T-cell (primary cell): ENCODE measurements around the gene RTBDN. TPM values are rescaled to one million over a fixed set of nuclear protein-coding genes. Genes with fewer than 3 reads are reported as not detected.

ENCODE experiments used
- ATAC-seq, 4 experiments: fragments of 200-7000 bp in 3 of 4; fragments of 150-1000 bp in 1 of 4; cut with Tn5 transposase; replicated peaks in 1 of 4; 1 replicate in 3 of 4; 2 replicates in 1 of 4; pipeline ENCODE4 v1.10.0; 2021; ENCODE audit warnings: moderate library complexity in 3 of 4, mild to moderate bottlenecking in 2 of 4, moderate number of reproducible peaks in 1 of 4
- CTCF ChIA-PET, 2 donors: fragments of 300-600 bp; sonication (Branson Sonifier 250); formaldehyde crosslinking; loops; one replicate each; lab custom pipeline; 2022; ENCODE audit warnings: antibody characterized with exemption in 2 of 2; lab: Charles Lee
- POLR2A ChIA-PET, 2 donors: fragments of 300-600 bp; sonication (Branson Sonifier 250); formaldehyde crosslinking; loops; one replicate each; lab custom pipeline; 2022; ENCODE audit warnings: antibody characterized with exemption in 2 of 2; lab: Charles Lee
- DNase-seq, 35 experiments: peaks; one replicate each; pipeline versions ENCODE4 v3.0.0 to v3.0.0-alpha.2; 2013 to 2023
- H3K27ac ChIP-seq: one replicate; pipeline ENCODE4 v1.5.1; 2013; ENCODE audit warnings: low read length
- H3K27me3 ChIP-seq, 2 experiments: replicated peaks in 1 of 2; 1 replicate in 1 of 2; 2 replicates in 1 of 2; pipeline versions ENCODE4 v1.6.1 to v1.7.0; 2013; ENCODE audit warnings: low read length in 1 of 2, mixed read lengths in 1 of 2; ENCODE audit not compliant: control insufficient read depth in 2 of 2, insufficient read depth in 2 of 2; ENCODE audit errors: extremely low read depth in 1 of 2
- H3K36me3 ChIP-seq, 2 donors: 1 replicate in 1 of 2; 2 replicates in 1 of 2; pipeline versions ENCODE4 v1.6.1 to v1.7.0; 2013; ENCODE audit warnings: low read length in 1 of 2; ENCODE audit not compliant: control insufficient read depth in 2 of 2, insufficient read depth in 1 of 2; ENCODE audit errors: extremely low read depth in 1 of 2
- H3K4me1 ChIP-seq, 2 experiments: 1 replicate in 1 of 2; 2 replicates in 1 of 2; pipeline versions ENCODE4 v1.6.1 to v1.7.0; 2013; ENCODE audit warnings: low read length in 2 of 2, mixed read lengths in 1 of 2; ENCODE audit not compliant: insufficient read depth in 2 of 2, control insufficient read depth in 1 of 2; ENCODE audit errors: extremely low read depth in 1 of 2
- H3K4me3 ChIP-seq, 2 donors: 1 replicate in 1 of 2; 2 replicates in 1 of 2; pipeline versions ENCODE4 v1.5.1 to v1.7.0; 2013; ENCODE audit warnings: mild to moderate bottlenecking in 2 of 2, low read length in 1 of 2, moderate library complexity in 1 of 2; ENCODE audit not compliant: control insufficient read depth in 1 of 2; ENCODE audit errors: extremely low read depth in 1 of 2
- H3K9me3 ChIP-seq: 2 replicates; pipeline ENCODE4 v1.7.0; 2013
- H3K27ac Mint-ChIP-seq, 2 donors: one replicate each; pipeline ENCODE4 v1.8.0; 2020 to 2021; ENCODE audit warnings: mild to moderate bottlenecking in 2 of 2, mixed read lengths in 2 of 2
- H3K27me3 Mint-ChIP-seq, 2 donors: one replicate each; pipeline ENCODE4 v1.8.0; 2021 to 2022; ENCODE audit warnings: mixed read lengths in 2 of 2
- H3K36me3 Mint-ChIP-seq: one replicate; pipeline ENCODE4 v1.8.0; 2021; ENCODE audit warnings: mixed read lengths
- H3K4me1 Mint-ChIP-seq, 3 donors: one replicate each; pipeline ENCODE4 v1.8.0; 2020 to 2022; ENCODE audit warnings: mixed read lengths in 3 of 3, mild to moderate bottlenecking in 1 of 3
- H3K4me3 Mint-ChIP-seq, 3 donors: one replicate each; pipeline ENCODE4 v1.8.0; 2020 to 2022; ENCODE audit warnings: mild to moderate bottlenecking in 3 of 3, mixed read lengths in 3 of 3, moderate library complexity in 3 of 3
- H3K9me3 Mint-ChIP-seq, 3 donors: one replicate each; pipeline ENCODE4 v1.8.0; 2020 to 2022; ENCODE audit warnings: mixed read lengths in 3 of 3
- WGBS: methylation state at CpG from one replicate; pipeline ENCODE4 v1.1.5; 2013; ENCODE audit warnings: missing lambda C conversion rate; ENCODE audit not compliant: insufficient coverage; 5-methylcytosine and 5-hydroxymethylcytosine counted together
- total RNA-seq, 35 experiments: library from RNA in 6 of 35; stranded (reverse) in 6 of 35; fragments of 120-200 nt in 1 of 35; gene quantifications; one replicate each; pipeline versions ENCODE4 v1.2.1 to v1.2.4 and lab custom pipeline; 2013 to 2026

RTBDN gene
- total RNA-seq = not detected
- total RNA-seq (2013) = not detected
- 0 to 0.06 (median 0) reads per million in 29 experiments for total RNA-seq (lab: John Stamatoyannopoulos, UW)

GRCh38 chr19:12834566-12834943, at the start of gene RTBDN:
TSS of gene RTBDN (minus strand) at chr19:12834579. CDS start at chr19:12829979, 4,600 bp downstream.
- ATAC-seq (no peak), DNase-seq (no peak)
- H3K27me3 ChIP-seq = peaks cover 32 to 93% of the 10 kb centered on the region in 2 experiments
- H3K4me3 Mint-ChIP-seq = peak within 1 kb of the TSS; percentile 49 to 64 (median 50)
- H3K27ac Mint-ChIP-seq = peak within 1 kb of the TSS in 1 of 2 donors; percentile 57
- no peaks in the 10 kb centered on the region for H3K9me3 ChIP-seq
- H3K4me3 ChIP-seq = peak within 1 kb of the TSS in 1 of 2 donors; percentile 38
- no peaks in the 10 kb centered on the region for H3K36me3 Mint-ChIP-seq
- H3K27me3 Mint-ChIP-seq = peaks cover 71 to 75% of the 10 kb centered on the region in 2 donors
- H3K9me3 Mint-ChIP-seq = peaks cover 0 to 11% (median 0%) of the 10 kb centered on the region in 3 donors
- peaks cover 27 to 39% (median 34%) of the 10 kb centered on the region in 3 donors for H3K4me1 Mint-ChIP-seq
- H3K36me3 ChIP-seq = no peaks in the 10 kb centered on the region
- ChIA-PET POLR2A (no interaction called here), CTCF (interaction anchor here in 1 of 2 donors (0.5 kb wide), 1 partner anchor 67 kb away, joined by 3 read pairs; no protein-coding TSS in a partner anchor)
- 20% methylated on average over 18 of the region's 20 CpGs for WGBS
- peaks cover 7 to 46% of the 10 kb centered on the region in 2 experiments for H3K4me1 ChIP-seq
- H3K27ac ChIP-seq = no peak within 1 kb of the TSS

- H3K4me1 Mint-ChIP-seq = peaks cover 32 to 39% (median 33%) of the 10 kb centered on the region in 3 donors
- H3K4me3 Mint-ChIP-seq = peak overlapping the region; percentile 68 to 86 (median 74)
These were observed 48.2 kb upstream of the RTBDN start for GRCh38 chr19:12882589-12882988.

GRCh38 chr19:12881172-12881808, 46.9 kb upstream of the RTBDN start, which contains the start of gene DNASE2:
TSS of gene DNASE2 (minus strand) at chr19:12881449. CDS start at chr19:12881375, 74 bp downstream.
- ATAC-seq = peak; percentile 74 to 78 (median 74)

More at GRCh38 chr19:12882589-12882988, 48.2 kb upstream of the RTBDN start:
- no peak for DNase-seq
- ChIA-PET CTCF (interaction anchor here (0.6 to 1.2 kb wide), 2 partner anchors 9 to 79 kb away, joined by 3 to 12 read pairs; no protein-coding TSS in a partner anchor), POLR2A (interaction anchor here (0.6 to 0.8 kb wide), 2 partner anchors 8 to 9 kb away, joined by 4 to 5 read pairs; partner anchors contain the start of gene GCDH (in 1 of the 2))
- Histone ChIP-seq H3K4me1 (peaks cover 3 to 42% of the 10 kb centered on the region in 2 experiments), H3K27me3 (peaks cover 0 to 8% of the 10 kb centered on the region in 2 experiments), H3K27ac (no peak overlapping the region), H3K4me3 (no peak overlapping the region), H3K9me3 (no peaks in the 10 kb centered on the region), H3K36me3 (peaks cover 10 to 12% of the 10 kb centered on the region in 2 donors)
- peaks cover 8% of the 10 kb centered on the region for H3K36me3 Mint-ChIP-seq
- no peak for ATAC-seq
- WGBS = 100% methylated on average over 1 of the region's 3 CpGs
- peaks cover 0 to 2% of the 10 kb centered on the region in 2 donors for H3K27me3 Mint-ChIP-seq
- no peaks in the 10 kb centered on the region for H3K9me3 Mint-ChIP-seq
- peak overlapping the region; percentile 63 to 82 for H3K27ac Mint-ChIP-seq

GRCh38 chr19:12880551-12881171, 46.3 kb upstream of the RTBDN start:
- ATAC-seq (peak; percentile 1 to 14 (median 10)), DNase-seq (peak in 1 of 35 experiments; percentile 24)
- Mint-ChIP-seq H3K4me1 (peaks cover 27 to 35% (median 29%) of the 10 kb centered on the region in 3 donors), H3K4me3 (peak overlapping the region; percentile 74 to 90 (median 86)), H3K27ac (peak overlapping the region; percentile 30 to 84), H3K36me3 (peaks cover 14% of the 10 kb centered on the region), H3K9me3 (no peaks in the 10 kb centered on the region), H3K27me3 (peaks cover 0 to 2% of the 10 kb centered on the region in 2 donors)
- Histone ChIP-seq H3K27me3 (peaks cover 0 to 8% of the 10 kb centered on the region in 2 experiments), H3K36me3 (peaks cover 10 to 27% of the 10 kb centered on the region in 2 donors), H3K4me1 (peaks cover 3 to 34% of the 10 kb centered on the region in 2 experiments), H3K9me3 (no peaks in the 10 kb centered on the region), H3K4me3 (peak overlapping the region; percentile 51 to 80), H3K27ac (peak overlapping the region; percentile 43)
- WGBS = 13% methylated on average over 17 of the region's 29 CpGs
- ChIA-PET CTCF (interaction anchor here (0.6 to 0.7 kb wide), 5 partner anchors 11 to 1286 kb away, joined by 4 to 9 read pairs (median 5); no protein-coding TSS in a partner anchor), POLR2A (interaction anchor here in 1 of 2 donors (0.6 kb wide), 1 partner anchor 16 kb away, joined by 3 read pairs; no protein-coding TSS in a partner anchor)

More at GRCh38 chr19:12881172-12881808, 46.9 kb upstream of the RTBDN start, which contains the start of gene DNASE2:
- Histone ChIP-seq H3K4me1 (peaks cover 3 to 40% of the 10 kb centered on the region in 2 experiments), H3K9me3 (no peaks in the 10 kb centered on the region), H3K27me3 (peaks cover 0 to 8% of the 10 kb centered on the region in 2 experiments), H3K4me3 (peak within 1 kb of the TSS; percentile 51 to 80), H3K36me3 (peaks cover 10 to 20% of the 10 kb centered on the region in 2 donors), H3K27ac (peak within 1 kb of the TSS; percentile 43)
- POLR2A ChIA-PET = interaction anchor here in 1 of 2 donors (0.6 kb wide), 1 partner anchor 158 kb away, joined by 3 read pairs; no protein-coding TSS in a partner anchor
- CTCF ChIA-PET = interaction anchor here (0.5 to 0.7 kb wide), 4 partner anchors 83 to 1803 kb away, joined by 4 to 9 read pairs (median 4); no protein-coding TSS in a partner anchor
- H3K4me1 Mint-ChIP-seq = peaks cover 28 to 36% (median 29%) of the 10 kb centered on the region in 3 donors
- WGBS = under 1% methylated on average over 33 of the region's 38 CpGs
- no peaks in the 10 kb centered on the region for H3K9me3 Mint-ChIP-seq
- peaks cover 13% of the 10 kb centered on the region for H3K36me3 Mint-ChIP-seq
- H3K27ac Mint-ChIP-seq = peak within 1 kb of the TSS; percentile 82 to 84
- peaks cover 0 to 2% of the 10 kb centered on the region in 2 donors for H3K27me3 Mint-ChIP-seq
- DNase-seq = peak; percentile 66 to 91 (median 78)
- peak within 1 kb of the TSS; percentile 74 to 90 (median 86) for H3K4me3 Mint-ChIP-seq

GRCh38 chr19:12875086-12875485, 40.7 kb upstream of the RTBDN start:
- Mint-ChIP-seq H3K4me1 (peaks cover 6 to 17% (median 11%) of the 10 kb centered on the region in 3 donors), H3K9me3 (peaks cover 0 to 4% (median 0%) of the 10 kb centered on the region in 3 donors), H3K27ac (no peak overlapping the region), H3K27me3 (no peaks in the 10 kb centered on the region), H3K36me3 (peaks cover 34% of the 10 kb centered on the region), H3K4me3 (no peak overlapping the region)
- POLR2A ChIA-PET = interaction anchor here in 1 of 2 donors (0.6 kb wide), 1 partner anchor 143 kb away, joined by 7 read pairs; no protein-coding TSS in a partner anchor
- no peaks in the 10 kb centered on the region for H3K27me3 ChIP-seq
- no peak overlapping the region for H3K27ac ChIP-seq
- whole genome bisulfite sequencing = 87% methylated on average over 3 of the region's 6 CpGs
- CTCF ChIA-PET = interaction anchor here in 1 of 2 donors (2.0 kb wide), 1 partner anchor 10 kb away, joined by 4 read pairs; no protein-coding TSS in a partner anchor
- no peaks in the 10 kb centered on the region for H3K9me3 ChIP-seq
- peaks cover 11 to 35% of the 10 kb centered on the region in 2 donors for H3K36me3 ChIP-seq
- no peak for DNase-seq
- peaks cover 0 to 10% of the 10 kb centered on the region in 2 experiments for H3K4me1 ChIP-seq
- H3K4me3 ChIP-seq = no peak overlapping the region
- no peak for ATAC-seq
